DND-41 (cell line): ENCODE results near the gene TEAD1.

Experiments used
- ATAC-seq: fragments of 200-7000 bp; cut with Tn5 transposase; 3 replicates; pipeline ENCODE4 v1.9.1; 2021; ENCODE audit warnings: low read depth; ENCODE audit not compliant: insufficient read depth
- DNase-seq: peaks from one replicate; pipeline ENCODE4 v3.0.0-alpha.2; 2020
- H2AFZ ChIP-seq: 2 replicates; pipeline ENCODE4 v1.6.0; 2012; ENCODE audit warnings: low read depth, low read length
- H3K27ac ChIP-seq: 2 replicates; pipeline ENCODE4 v1.5.1; 2012; ENCODE audit warnings: low read length, inconsistent platforms
- H3K27me3 ChIP-seq: fragments of 200-600 bp; sonication (generic); 2 replicates; pipeline ENCODE4 v1.6.0; 2012; ENCODE audit warnings: low read length, mild to moderate bottlenecking, inconsistent platforms; ENCODE audit not compliant: insufficient read depth, poor library complexity
- H3K36me3 ChIP-seq: 2 replicates; pipeline ENCODE4 v1.5.1; 2012; ENCODE audit warnings: low read length, inconsistent platforms; ENCODE audit not compliant: insufficient read depth
- H3K4me1 ChIP-seq: 2 replicates; pipeline ENCODE4 v1.5.1; 2012; ENCODE audit warnings: mild to moderate bottlenecking, low read length; ENCODE audit not compliant: insufficient read depth
- H3K4me2 ChIP-seq: 2 replicates; pipeline ENCODE4 v1.6.0; 2012; ENCODE audit warnings: mild to moderate bottlenecking, moderate library complexity, low read length, inconsistent platforms; ENCODE audit not compliant: insufficient read depth
- H3K4me3 ChIP-seq, 2 experiments: fragments of 200-600 bp in 1 of 2; shearing (Covaris generic) in 1 of 2; 2 replicates each; pipeline ENCODE4 v1.5.1; 2012 to 2016; ENCODE audit warnings: inconsistent platforms in 2 of 2, low read length in 2 of 2, mild to moderate bottlenecking in 2 of 2, low read depth in 1 of 2, moderate library complexity in 1 of 2
- H3K79me2 ChIP-seq: 2 replicates; pipeline ENCODE4 v1.6.0; 2012; ENCODE audit warnings: low read length, inconsistent platforms; ENCODE audit not compliant: insufficient read depth
- H3K9ac ChIP-seq: 2 replicates; pipeline ENCODE4 v1.6.0; 2012; ENCODE audit warnings: low read depth, mild to moderate bottlenecking, inconsistent platforms, low read length, moderate library complexity
- H3K9me3 ChIP-seq: 2 replicates; pipeline ENCODE4 v1.5.1; 2012; ENCODE audit warnings: low read length, moderate library complexity, mild to moderate bottlenecking, inconsistent platforms; ENCODE audit not compliant: insufficient read depth, severe bottlenecking
- H4K20me1 ChIP-seq: 2 replicates; pipeline ENCODE4 v1.6.0; 2012; ENCODE audit warnings: low read length; ENCODE audit not compliant: insufficient read depth
- CTCF ChIP-seq: IDR thresholded peaks from 2 replicates; pipeline ENCODE4 v1.5.1; 2012; ENCODE audit warnings: borderline replicate concordance, low read length, moderate library complexity, mild to moderate bottlenecking; ENCODE audit not compliant: poor library complexity, severe bottlenecking; ENCODE audit errors: extremely low read depth
- EZH2 ChIP-seq: IDR thresholded peaks from 3 replicates; pipeline ENCODE4 v1.6.1; 2012; ENCODE audit warnings: borderline replicate concordance, low read depth, mild to moderate bottlenecking, moderate library complexity, low read length, inconsistent platforms; ENCODE audit not compliant: severe bottlenecking

TEAD1 gene

GRCh38 chr11:12964650-12965049, 290.4 kb downstream of the TEAD1 start:
- DNase-seq (no peak), ATAC-seq (no peak)
- no peak overlapping the region for H2AFZ ChIP-seq
- no peaks in the 10 kb centered on the region for H3K9me3 ChIP-seq
- no peak overlapping the region for H3K27ac ChIP-seq
- H3K79me2 ChIP-seq = no peaks in the 10 kb centered on the region
- peaks cover 16% of the 10 kb centered on the region for H3K27me3 ChIP-seq
- TF ChIP-seq EZH2 (no peak), CTCF (no peak)
- H3K4me3 ChIP-seq = no peak overlapping the region
- H3K4me2 ChIP-seq = no peak overlapping the region
- H4K20me1 ChIP-seq = no peaks in the 10 kb centered on the region
- no peaks in the 10 kb centered on the region for H3K36me3 ChIP-seq
- H3K9ac ChIP-seq = no peak overlapping the region
- no peaks in the 10 kb centered on the region for H3K4me1 ChIP-seq

- no peak for TF ChIP-seq EZH2
- TF ChIP-seq CTCF = no peak
- Histone ChIP-seq H3K9ac (no peak overlapping the region), H4K20me1 (no peaks in the 10 kb centered on the region), H3K36me3 (no peaks in the 10 kb centered on the region), H3K4me3 (no peak overlapping the region), H3K4me1 (no peaks in the 10 kb centered on the region), H3K79me2 (no peaks in the 10 kb centered on the region), H2AFZ (no peak overlapping the region), H3K9me3 (no peaks in the 10 kb centered on the region), H3K4me2 (no peak overlapping the region), H3K27me3 (peaks cover 16% of the 10 kb centered on the region), H3K27ac (no peak overlapping the region)
- ATAC-seq = no peak
- no peak for DNase-seq
Measured at GRCh38 chr11:12966002-12966401, 291.8 kb downstream of the TEAD1 start.

- H3K4me3 ChIP-seq = no peak overlapping the region
- H3K9ac ChIP-seq = no peak overlapping the region
- no peak overlapping the region for H3K27ac ChIP-seq
- no peak for TF ChIP-seq EZH2
- no peak for TF ChIP-seq CTCF
- H3K4me1 ChIP-seq = no peaks in the 10 kb centered on the region
- peaks cover 16% of the 10 kb centered on the region for H3K27me3 ChIP-seq
- DNase-seq (no peak), ATAC-seq (no peak)
- no peaks in the 10 kb centered on the region for H3K79me2 ChIP-seq
- H2AFZ ChIP-seq = no peak overlapping the region
- H3K4me2 ChIP-seq = no peak overlapping the region
- H4K20me1 ChIP-seq = no peaks in the 10 kb centered on the region
- no peaks in the 10 kb centered on the region for H3K36me3 ChIP-seq
- H3K9me3 ChIP-seq = no peaks in the 10 kb centered on the region
Measured at GRCh38 chr11:12968101-12968500, 293.9 kb downstream of the TEAD1 start.

GRCh38 chr11:12968826-12969225, 294.6 kb downstream of the TEAD1 start:
- no peaks in the 10 kb centered on the region for H3K79me2 ChIP-seq
- no peak for DNase-seq
- no peak for TF ChIP-seq CTCF
- TF ChIP-seq EZH2 = no peak

More at GRCh38 chr11:12968826-12969225, 294.6 kb downstream of the TEAD1 start:
- Histone ChIP-seq H3K4me2 (no peak overlapping the region), H3K4me3 (no peak overlapping the region), H3K36me3 (no peaks in the 10 kb centered on the region), H3K4me1 (no peaks in the 10 kb centered on the region), H2AFZ (no peak overlapping the region), H3K27me3 (peaks cover 16% of the 10 kb centered on the region), H4K20me1 (no peaks in the 10 kb centered on the region), H3K9me3 (no peaks in the 10 kb centered on the region), H3K9ac (no peak overlapping the region), H3K27ac (no peak overlapping the region)
- ATAC-seq = no peak
